Prostate gland (tissue), 2 donors: ENCODE results near the gene ACOXL. TPM values are rescaled to one million over a fixed set of nuclear protein-coding genes. Genes with fewer than 3 reads are reported as not detected.

Experiments
- DNase-seq: peaks from one replicate; pipeline ENCODE4 v3.0.0-alpha.2; 2019; ENCODE audit warnings: low spot score
- H3K27ac ChIP-seq, 2 donors: fragments of 200-600 bp; sonication (generic); 2 replicates each; pipeline ENCODE4 v1.5.1; 2017 to 2019
- H3K27me3 ChIP-seq: fragments of 200-600 bp; sonication (generic); replicated peaks from 2 replicates; pipeline ENCODE4 v1.5.1; 2019; ENCODE audit not compliant: insufficient read depth
- H3K36me3 ChIP-seq, 2 donors: fragments of 200-600 bp; sonication (generic); 1 replicate in 1 of 2; 2 replicates in 1 of 2; pipeline versions ENCODE4 v1.5.1 to v1.8.1; 2017 to 2019
- H3K4me1 ChIP-seq: fragments of 200-600 bp; sonication (generic); replicated peaks from 2 replicates; pipeline ENCODE4 v1.5.1; 2019
- H3K4me3 ChIP-seq, 2 donors: fragments of 200-600 bp; sonication (generic); 2 replicates each; pipeline ENCODE4 v1.5.1; 2017 to 2019
- H3K9me3 ChIP-seq: fragments of 200-600 bp; sonication (generic); 2 replicates; pipeline ENCODE4 v1.5.1; 2017
- POLR2A ChIP-seq: fragments of 450-650 bp; IDR thresholded peaks from one replicate; pipeline ENCODE4 v1.6.1; 2016; ENCODE audit warnings: antibody characterized with exemption, mild to moderate bottlenecking
- POLR2AphosphoS5 ChIP-seq: sonication (generic); formaldehyde crosslinking; IDR thresholded peaks from one replicate; pipeline ENCODE4 v1.6.1; 2017; ENCODE audit warnings: antibody characterized with exemption
- WGBS: methylation state at CpG from one replicate; pipeline ENCODE4 v1.1.5; 2018; 5-methylcytosine and 5-hydroxymethylcytosine counted together
- intact Hi-C: fragments of 100-400 bp; cut with DNase I; formaldehyde crosslinking; loops from one replicate; pipeline ENCODE4 v1.14.2; 2022
- total RNA-seq, 2 donors: library from RNA; depleted of rRNA; stranded (reverse); fragments of >200 nt; gene quantifications; one replicate each; pipeline ENCODE4 v1.1.0, GENCODE V29; 2016
- TF ChIP-seq, protein P1 (sequence below), 4 experiments: fragments of 200-600 bp in 2 of 4; fragments of 450-650 bp in 2 of 4; sonication (generic) in 2 of 4; IDR thresholded peaks; 1 replicate in 3 of 4; 2 replicates in 1 of 4; pipeline ENCODE4 v1.5.1; 2016 to 2019; ENCODE audit warnings: antibody characterized with exemption in 4 of 4, mild to moderate bottlenecking in 2 of 4, moderate library complexity in 2 of 4

Gene ACOXL
- total RNA-seq, 2 donors from 2014 or later, result 8.0 to 8.3 TPM

DNA sequence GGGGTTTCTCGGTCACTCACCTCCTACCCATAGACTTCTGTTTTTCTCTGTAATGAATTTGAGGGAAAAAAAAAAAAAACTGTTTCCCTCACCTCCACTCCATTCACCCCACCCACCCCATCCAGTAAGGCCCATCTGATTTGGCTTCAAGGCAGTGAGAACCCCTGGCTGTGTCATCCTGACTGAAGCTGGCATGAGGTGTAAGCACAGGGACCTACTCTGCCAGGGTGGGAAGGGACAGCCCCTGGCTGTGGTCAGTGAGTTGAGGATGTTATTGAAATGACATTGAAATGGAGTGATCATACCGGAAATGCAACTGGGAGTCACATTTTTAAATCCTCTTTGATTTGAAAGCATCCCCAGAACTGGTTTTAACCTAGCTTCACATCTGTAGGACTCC lies 369.2 kb downstream of the ACOXL start:
- 93% methylated on average over 2 of the region's 2 CpGs for WGBS
- no peaks in the 10 kb centered on the region for H3K36me3 ChIP-seq
- no peak overlapping the region for H3K27ac ChIP-seq
- no peaks in the 10 kb centered on the region for H3K4me1 ChIP-seq
- no peak overlapping the region for H3K4me3 ChIP-seq
- no peaks in the 10 kb centered on the region for H3K27me3 ChIP-seq
- intact Hi-C loops, result no loop called here
- DNase-seq, result no peak
- TF ChIP-seq POLR2A (no peak), POLR2AphosphoS5 (no peak)
- TF ChIP-seq, protein P1, sequence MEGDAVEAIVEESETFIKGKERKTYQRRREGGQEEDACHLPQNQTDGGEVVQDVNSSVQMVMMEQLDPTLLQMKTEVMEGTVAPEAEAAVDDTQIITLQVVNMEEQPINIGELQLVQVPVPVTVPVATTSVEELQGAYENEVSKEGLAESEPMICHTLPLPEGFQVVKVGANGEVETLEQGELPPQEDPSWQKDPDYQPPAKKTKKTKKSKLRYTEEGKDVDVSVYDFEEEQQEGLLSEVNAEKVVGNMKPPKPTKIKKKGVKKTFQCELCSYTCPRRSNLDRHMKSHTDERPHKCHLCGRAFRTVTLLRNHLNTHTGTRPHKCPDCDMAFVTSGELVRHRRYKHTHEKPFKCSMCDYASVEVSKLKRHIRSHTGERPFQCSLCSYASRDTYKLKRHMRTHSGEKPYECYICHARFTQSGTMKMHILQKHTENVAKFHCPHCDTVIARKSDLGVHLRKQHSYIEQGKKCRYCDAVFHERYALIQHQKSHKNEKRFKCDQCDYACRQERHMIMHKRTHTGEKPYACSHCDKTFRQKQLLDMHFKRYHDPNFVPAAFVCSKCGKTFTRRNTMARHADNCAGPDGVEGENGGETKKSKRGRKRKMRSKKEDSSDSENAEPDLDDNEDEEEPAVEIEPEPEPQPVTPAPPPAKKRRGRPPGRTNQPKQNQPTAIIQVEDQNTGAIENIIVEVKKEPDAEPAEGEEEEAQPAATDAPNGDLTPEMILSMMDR (IDR thresholded peaks at IDR 0.05), result no peak
- no peaks in the 10 kb centered on the region for H3K9me3 ChIP-seq

DNA sequence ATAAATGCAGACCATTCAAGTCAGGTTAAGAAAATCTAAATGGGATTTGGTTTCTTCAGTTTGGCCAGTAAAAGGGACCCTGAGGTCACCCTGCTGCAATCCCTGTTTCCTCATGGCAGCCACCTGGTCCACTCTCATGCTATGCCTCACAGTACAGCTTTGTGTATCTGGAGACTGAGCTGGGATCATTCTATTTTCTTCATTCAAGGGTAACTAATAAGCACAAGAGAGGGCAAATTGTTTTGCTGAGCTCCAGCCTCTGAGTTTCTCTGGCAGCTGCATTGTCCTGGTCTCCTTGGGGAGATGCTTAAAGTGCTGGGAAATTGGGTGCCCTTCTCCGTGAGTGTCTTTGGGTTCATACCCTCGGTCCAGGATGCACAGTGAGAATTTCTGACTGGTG lies 369.8 kb downstream of the ACOXL start:
- Histone ChIP-seq H3K4me3 (no peak overlapping the region), H3K27me3 (no peaks in the 10 kb centered on the region), H3K27ac (no peak overlapping the region), H3K9me3 (no peaks in the 10 kb centered on the region), H3K4me1 (no peaks in the 10 kb centered on the region), H3K36me3 (no peaks in the 10 kb centered on the region)
- 90% methylated on average over 2 of the region's 2 CpGs for WGBS
- TF ChIP-seq POLR2A (no peak), POLR2AphosphoS5 (no peak)
- TF ChIP-seq, protein P1 (IDR thresholded peaks at IDR 0.05), result no peak
- no peak for DNase-seq
- intact Hi-C loops, result no loop called here

- intact Hi-C loops, result no loop called here
Measured at GRCh38 chr2:111105926-111106325, 373.6 kb downstream of the ACOXL start.

DNA sequence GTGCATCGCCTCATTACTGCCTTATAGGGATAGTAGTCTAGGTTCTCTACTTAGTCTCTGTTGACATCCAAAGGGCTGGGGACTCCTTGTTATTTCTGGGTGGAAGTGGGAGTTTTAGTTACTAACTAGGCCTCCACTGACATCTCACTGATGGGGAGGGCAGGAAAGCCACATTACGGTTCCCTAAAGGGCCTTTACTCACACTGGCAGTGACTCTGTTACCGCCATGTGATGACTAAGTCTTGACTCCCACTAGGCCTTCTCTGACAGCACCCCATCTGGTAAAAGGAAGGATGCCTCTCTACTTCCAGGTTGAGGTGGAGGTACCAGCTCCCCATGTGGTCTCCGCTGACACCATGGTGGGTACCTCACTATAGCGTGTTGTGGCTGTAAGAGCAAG lies 374.3 kb downstream of the ACOXL start:
- no peak for DNase-seq
- 97% methylated on average over 5 of the region's 5 CpGs for WGBS
- intact Hi-C loops, result no loop called here

More at GRCh38 chr2:111105926-111106325, 373.6 kb downstream of the ACOXL start:
- TF ChIP-seq POLR2AphosphoS5 (no peak), POLR2A (no peak)
- TF ChIP-seq, protein P1 (IDR thresholded peaks at IDR 0.05), result no peak
- no peaks in the 10 kb centered on the region for H3K9me3 ChIP-seq
- H3K4me1 ChIP-seq, result no peaks in the 10 kb centered on the region
- no peak overlapping the region for H3K27ac ChIP-seq
- H3K27me3 ChIP-seq, result peaks cover 4% of the 10 kb centered on the region
- H3K4me3 ChIP-seq, result no peak overlapping the region
- H3K36me3 ChIP-seq, result no peaks in the 10 kb centered on the region
- WGBS, result 58% methylated on average over 2 of the region's 2 CpGs
- no peak for DNase-seq

GRCh38 chr2:111108745-111109271 lies 376.4 kb downstream of the ACOXL start:
- TF ChIP-seq, protein P1 (IDR thresholded peaks at IDR 0.05), result no peak
- TF ChIP-seq POLR2AphosphoS5, result no peak
- no peak for TF ChIP-seq POLR2A
- H3K27ac ChIP-seq, result no peak overlapping the region
- no peak overlapping the region for H3K4me3 ChIP-seq
- H3K27me3 ChIP-seq, result peaks cover 4% of the 10 kb centered on the region
- H3K9me3 ChIP-seq, result no peaks in the 10 kb centered on the region
- intact Hi-C loops, result no loop called here
- no peaks in the 10 kb centered on the region for H3K4me1 ChIP-seq
- DNase-seq, result no peak
- WGBS, result 93% methylated on average over 2 of the region's 2 CpGs
- no peaks in the 10 kb centered on the region for H3K36me3 ChIP-seq

More for the DNA sequence above, 374.3 kb downstream of the ACOXL start:
- Histone ChIP-seq H3K9me3 (no peaks in the 10 kb centered on the region), H3K27ac (no peak overlapping the region), H3K36me3 (no peaks in the 10 kb centered on the region), H3K27me3 (peaks cover 4% of the 10 kb centered on the region), H3K4me3 (no peak overlapping the region), H3K4me1 (no peaks in the 10 kb centered on the region)
- TF ChIP-seq, protein P1 (IDR thresholded peaks at IDR 0.05), result no peak
- TF ChIP-seq POLR2AphosphoS5 (no peak), POLR2A (no peak)
